Epidermal melanocyte (primary cell): ENCODE measurements around the gene KANK2.
A peak's percentile ranks its signal among the peaks of the same experiment; 100 is the strongest.

Experiments
- DNase-seq: peaks from one replicate; pipeline ENCODE4 v3.0.0; 2011; ENCODE audit warnings: low spot score; ENCODE audit not compliant: insufficient read length

The KANK2 gene

GRCh38 chr19:11197291-11198174 lies at the start of gene KANK2:
Gene KANK2, minus strand, starts transcription at chr19:11197545. Its CDS starts 3,034 bp downstream, at chr19:11194511.
- DNase-seq = peak; percentile 94

DNA sequence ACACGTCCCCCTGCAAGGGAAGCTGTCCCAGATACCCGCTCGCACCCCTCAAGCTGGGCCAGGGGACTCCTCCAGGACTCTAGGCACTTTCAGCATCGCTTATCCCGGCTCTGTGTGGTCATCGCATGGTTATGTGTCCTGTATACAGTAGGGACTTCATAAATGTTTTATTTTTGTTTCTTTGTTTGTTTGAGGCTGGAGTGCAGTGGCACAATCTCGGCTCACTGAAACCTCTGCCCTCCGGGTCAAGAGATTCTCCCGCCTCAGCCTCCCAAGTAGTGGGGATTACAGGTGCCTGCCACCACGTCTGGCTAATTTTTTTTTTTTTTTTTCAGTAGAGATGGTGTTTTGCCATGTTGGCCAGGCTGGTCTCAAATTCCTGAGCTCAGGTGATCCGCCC lies 49.6 kb upstream of the KANK2 start:
- no peak for DNase-seq

GRCh38 chr19:11244846-11245589 lies 47.7 kb upstream of the KANK2 start:
- no peak for DNase-seq

DNA sequence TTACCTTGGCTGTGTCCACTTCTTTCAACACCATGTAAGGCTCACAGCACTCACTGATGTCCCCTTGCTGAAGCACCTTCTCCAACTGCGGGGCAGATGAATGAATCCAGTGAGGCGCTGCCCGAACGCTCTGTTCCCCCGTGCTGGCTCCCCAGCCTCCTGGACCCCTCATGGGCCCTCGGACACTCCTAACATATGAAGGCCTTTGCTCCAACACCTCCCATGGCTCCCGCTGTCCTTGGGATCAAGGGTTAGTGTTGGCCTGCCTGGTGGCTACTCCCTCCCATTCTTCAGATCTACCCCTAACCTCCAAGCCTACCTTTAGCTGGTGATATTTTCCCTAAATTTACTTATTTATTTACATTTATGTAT lies 46.4 kb upstream of the KANK2 start:
- DNase-seq = no peak

GRCh38 chr19:11242864-11243797 lies 45.8 kb upstream of the KANK2 start:
- peak; percentile 92 for DNase-seq

DNA sequence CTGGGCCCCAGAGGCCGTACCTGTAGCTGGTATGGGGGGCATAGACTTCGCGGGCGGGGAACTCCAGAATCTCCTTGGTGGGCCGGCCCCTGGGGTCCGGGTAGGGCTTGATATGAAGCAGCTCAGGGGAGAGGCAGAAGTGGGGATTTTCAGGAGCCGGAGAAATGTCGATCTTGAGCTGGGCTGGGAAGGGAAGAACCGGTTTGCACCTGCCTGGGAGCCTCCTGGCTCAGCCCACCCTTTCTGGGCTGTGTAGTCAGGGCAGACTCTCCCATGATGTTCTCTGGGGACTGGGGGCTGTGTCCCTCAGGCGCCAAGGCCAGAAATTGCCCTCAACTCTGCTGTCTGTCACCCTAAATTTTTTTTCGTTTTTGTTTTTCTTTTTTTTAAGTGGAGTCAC lies 44.7 kb upstream of the KANK2 start:
- no peak for DNase-seq

- no peak for DNase-seq
Measured at GRCh38 chr19:11240008-11240444, 42.7 kb upstream of the KANK2 start.

DNA sequence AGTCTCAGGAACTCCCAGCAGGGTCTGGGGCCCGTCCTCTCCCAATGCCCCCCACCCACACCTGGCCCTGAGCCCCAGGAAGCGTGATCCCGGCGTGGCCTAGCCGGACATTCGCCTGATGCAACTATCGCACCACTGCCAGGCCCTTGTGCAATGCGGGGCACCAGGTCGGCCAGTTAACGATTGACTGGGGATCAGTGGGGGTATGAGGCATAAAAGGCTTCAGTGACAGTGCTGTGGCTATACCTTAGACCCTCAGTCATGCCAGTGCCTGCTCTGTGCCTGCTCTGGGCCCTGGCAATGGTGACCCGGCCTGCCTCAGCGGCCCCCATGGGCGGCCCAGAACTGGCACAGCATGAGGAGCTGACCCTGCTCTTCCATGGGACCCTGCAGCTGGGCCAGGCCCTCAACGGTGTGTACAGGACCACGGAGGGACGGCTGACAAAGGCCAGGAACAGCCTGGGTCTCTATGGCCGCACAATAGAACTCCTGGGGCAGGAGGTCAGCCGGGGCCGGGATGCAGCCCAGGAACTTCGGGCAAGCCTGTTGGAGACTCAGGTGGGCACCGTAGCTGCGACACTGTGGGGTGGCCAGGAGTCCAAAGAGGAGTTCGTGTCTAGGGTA lies 42.1 kb upstream of the KANK2 start, which contains the start of gene ANGPTL8:
ANGPTL8 (plus strand) TSS at position 243 of the 624 bp plus-strand sequence; CDS start at position 262, 19 bp downstream.
- no peak for DNase-seq

GRCh38 chr19:11238781-11239376 lies 41.5 kb upstream of the KANK2 start:
- DNase-seq = no peak

DNA sequence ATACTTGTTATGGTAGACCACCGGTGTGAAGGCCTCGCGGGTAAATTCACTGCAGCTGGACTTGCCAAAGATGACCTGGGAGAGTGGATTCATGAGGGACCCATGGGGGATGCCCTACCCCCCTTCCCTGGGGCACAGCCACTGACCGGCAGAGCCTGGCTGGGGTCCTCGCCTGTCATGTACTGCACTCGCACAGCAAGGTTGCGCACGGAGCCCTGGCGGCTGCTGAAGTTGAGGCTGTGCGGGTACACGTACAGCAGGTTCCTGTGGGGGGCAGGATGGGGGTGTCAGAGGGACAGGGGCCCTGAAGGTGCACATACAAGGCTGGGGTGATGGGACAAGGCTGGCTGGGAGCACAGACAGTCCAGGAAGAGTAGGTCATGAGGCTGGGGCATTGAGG lies 40.7 kb upstream of the KANK2 start:
- no peak for DNase-seq

DNA sequence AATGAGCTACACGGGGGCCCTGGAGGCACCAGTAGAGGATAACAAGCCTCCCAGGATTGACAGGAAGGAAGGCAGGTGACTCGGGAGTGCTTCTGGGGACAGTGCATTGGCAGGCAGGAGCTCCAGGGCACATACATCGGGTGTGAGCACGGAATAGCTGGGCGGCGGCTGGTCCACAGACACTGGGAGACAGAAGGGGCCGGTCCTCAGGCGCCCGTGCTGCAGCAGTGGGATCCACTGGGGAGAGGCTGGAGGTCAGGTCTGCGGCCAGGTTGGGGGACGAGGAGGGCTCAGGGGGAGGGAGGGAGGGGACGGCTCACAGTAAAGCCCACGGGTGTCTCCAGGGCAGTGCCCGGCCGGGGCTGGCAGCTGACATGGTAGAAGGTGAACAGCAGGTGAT lies 40.0 kb upstream of the KANK2 start:
- DNase-seq = no peak

- DNase-seq = no peak
Measured at GRCh38 chr19:11236324-11237301, 39.3 kb upstream of the KANK2 start.

DNA sequence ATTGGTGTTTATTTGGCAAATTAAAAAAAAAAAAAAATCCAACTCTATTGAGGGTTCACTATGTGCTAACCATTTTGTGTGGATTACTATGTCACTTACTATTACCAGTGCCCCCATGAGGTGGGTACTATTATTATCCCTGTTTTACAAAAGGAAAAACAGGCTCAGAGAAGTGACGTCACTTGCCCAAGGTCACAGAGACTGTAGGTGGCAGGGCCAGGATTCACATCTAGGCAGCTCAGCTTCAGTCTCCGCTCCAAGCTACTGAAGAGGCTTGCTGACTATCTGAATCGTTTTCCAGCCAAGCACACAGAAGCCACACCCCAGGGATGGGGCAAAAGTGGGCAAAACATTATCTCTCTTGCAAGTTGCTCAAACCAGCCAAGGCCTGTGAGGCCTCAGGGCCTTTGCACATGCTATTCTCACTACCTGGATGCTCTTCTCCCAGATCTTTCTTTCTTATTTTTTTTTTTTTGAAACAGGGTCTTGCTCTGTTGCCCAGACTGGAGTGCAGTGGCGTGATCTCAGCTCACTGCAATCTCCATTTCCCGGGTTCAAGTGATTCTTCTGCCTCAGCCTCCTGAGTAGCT lies 37.2 kb upstream of the KANK2 start:
- DNase-seq = no peak

- DNase-seq = no peak
Measured at GRCh38 chr19:11233073-11233472, 35.7 kb upstream of the KANK2 start.

GRCh38 chr19:11232555-11232954 lies 35.2 kb upstream of the KANK2 start:
- DNase-seq = no peak

- DNase-seq = no peak
Measured at GRCh38 chr19:11230621-11231386, 33.5 kb upstream of the KANK2 start.

- DNase-seq = no peak
Measured at GRCh38 chr19:11227195-11227886, 30.0 kb upstream of the KANK2 start.
